CD4-positive, alpha-beta T cell treated with Interleukin-21 for 1 hour (primary cell): ENCODE data around the gene UBIAD1.

ENCODE experiments used
- DNase-seq: peaks from one replicate; pipeline ENCODE4 v3.0.0-alpha.2; 2020

Gene UBIAD1

GRCh38 chr1:11314959-11315358, 42.0 kb downstream of the UBIAD1 start:
- DNase-seq, result no peak

- no peak for DNase-seq
Observed at GRCh38 chr1:11316701-11317100, 43.7 kb downstream of the UBIAD1 start.

GRCh38 chr1:11318982-11319381, 46.0 kb downstream of the UBIAD1 start:
- DNase-seq, result no peak

- peak; percentile 35 for DNase-seq
Observed at GRCh38 chr1:11320153-11320936, 47.3 kb downstream of the UBIAD1 start.

GRCh38 chr1:11321656-11322491, 48.9 kb downstream of the UBIAD1 start:
- DNase-seq, result no peak

GRCh38 chr1:11324567-11325165, 51.7 kb downstream of the UBIAD1 start:
- DNase-seq, result no peak

- no peak for DNase-seq
Observed at GRCh38 chr1:11326070-11326469, 53.1 kb downstream of the UBIAD1 start.

GRCh38 chr1:11328444-11328843, 55.4 kb downstream of the UBIAD1 start:
- no peak for DNase-seq

GRCh38 chr1:11330411-11330810, 57.4 kb downstream of the UBIAD1 start:
- no peak for DNase-seq

GRCh38 chr1:11331036-11331944, 58.3 kb downstream of the UBIAD1 start:
- no peak for DNase-seq

GRCh38 chr1:11331945-11332546, 59.0 kb downstream of the UBIAD1 start:
- DNase-seq, result no peak

GRCh38 chr1:11333631-11334030, 60.6 kb downstream of the UBIAD1 start:
- no peak for DNase-seq

GRCh38 chr1:11334261-11334804, 61.3 kb downstream of the UBIAD1 start:
- no peak for DNase-seq

- no peak for DNase-seq
Observed at GRCh38 chr1:11334821-11335220, 61.8 kb downstream of the UBIAD1 start.

GRCh38 chr1:11335417-11336056, 62.5 kb downstream of the UBIAD1 start:
- DNase-seq, result peak; percentile 45

- peak; percentile 64 for DNase-seq
Observed at GRCh38 chr1:11337580-11338073, 64.6 kb downstream of the UBIAD1 start.
